Natural killer cell (primary cell): ENCODE results near the gene UBR2. TPM values are rescaled to one million over a fixed set of nuclear protein-coding genes. Genes with fewer than 3 reads are reported as not detected.

ENCODE experiments used
- ATAC-seq, 3 donors: fragments of 150-1000 bp in 2 of 3; fragments of 200-7000 bp in 1 of 3; cut with Tn5 transposase; 1 replicate in 1 of 3; 2 replicates in 2 of 3; pipeline ENCODE4 v1.10.0; 2021; ENCODE audit warnings: mild to moderate bottlenecking in 2 of 3, moderate library complexity in 2 of 3
- DNase-seq, 2 donors: peaks; one replicate each; pipeline versions ENCODE4 v3.0.0 to v3.0.0-alpha.2; 2013 to 2021; ENCODE audit warnings: mixed read lengths in 1 of 2
- H3K27ac ChIP-seq: one replicate; pipeline ENCODE4 v1.5.1; 2013; ENCODE audit warnings: mild to moderate bottlenecking, low read length
- H3K27me3 ChIP-seq: one replicate; pipeline ENCODE4 v1.6.1; 2013; ENCODE audit warnings: low read length; ENCODE audit not compliant: control insufficient read depth, insufficient read depth
- H3K36me3 ChIP-seq: one replicate; pipeline ENCODE4 v1.6.1; 2013; ENCODE audit warnings: low read length; ENCODE audit not compliant: control insufficient read depth, insufficient read depth
- H3K4me1 ChIP-seq: one replicate; pipeline ENCODE4 v1.6.1; 2013; ENCODE audit warnings: low read length; ENCODE audit not compliant: control insufficient read depth, insufficient read depth
- H3K4me3 ChIP-seq: one replicate; pipeline ENCODE4 v1.5.1; 2013; ENCODE audit warnings: low read length
- H3K9me3 ChIP-seq: one replicate; pipeline ENCODE4 v1.6.1; 2013; ENCODE audit warnings: low read length; ENCODE audit not compliant: control insufficient read depth, insufficient read depth
- H3K27ac Mint-ChIP-seq, 2 donors: one replicate each; pipeline ENCODE4 v1.8.0; 2022; ENCODE audit warnings: mild to moderate bottlenecking in 2 of 2, mixed read lengths in 2 of 2, moderate library complexity in 1 of 2
- H3K27me3 Mint-ChIP-seq, 2 donors: one replicate each; pipeline ENCODE4 v1.8.0; 2022; ENCODE audit warnings: low read depth in 2 of 2, mixed read lengths in 2 of 2
- H3K36me3 Mint-ChIP-seq: one replicate; pipeline ENCODE4 v1.8.0; 2022; ENCODE audit warnings: mixed read lengths
- H3K4me1 Mint-ChIP-seq, 2 donors: one replicate each; pipeline ENCODE4 v1.8.0; 2022; ENCODE audit warnings: mixed read lengths in 2 of 2
- H3K4me3 Mint-ChIP-seq: one replicate; pipeline ENCODE4 v1.8.0; 2022; ENCODE audit warnings: mild to moderate bottlenecking, moderate library complexity, mixed read lengths
- H3K9me3 Mint-ChIP-seq, 2 donors: one replicate each; pipeline ENCODE4 v1.8.0; 2022; ENCODE audit warnings: mixed read lengths in 2 of 2
- WGBS: methylation state at CpG from one replicate; pipeline ENCODE4 v1.1.7; 2013; ENCODE audit warnings: missing lambda C conversion rate; ENCODE audit not compliant: insufficient coverage; 5-methylcytosine and 5-hydroxymethylcytosine counted together
- intact Hi-C: fragments of 100-400 bp; cut with micrococcal nuclease; formaldehyde crosslinking; loops from one replicate; pipeline ENCODE4 v1.14.2; 2022
- total RNA-seq, 4 donors: library from RNA; stranded (reverse); fragments of 120-200 nt in 1 of 4; gene quantifications; one replicate each; pipeline versions ENCODE4 v1.2.3 to v1.2.4, GENCODE V29; 2013 to 2022
- TF ChIP-seq, protein P1 (sequence below): fragments of 200-600 bp; IDR thresholded peaks from one replicate; pipeline ENCODE4 v1.8.0; 2022; ENCODE audit warnings: antibody characterized with exemption

Gene UBR2
- 10 to 100 TPM; 44.9 to 57.3 (median 53.2) TPM for total RNA-seq
- total RNA-seq (2013): 62.7 TPM

- intact Hi-C loops: no loop called here
- H3K9me3 ChIP-seq: no peaks in the 10 kb centered on the region
- H3K4me3 ChIP-seq: peak within 1 kb of the TSS; percentile 85
- H3K4me3 Mint-ChIP-seq: peak within 1 kb of the TSS; percentile 91
- no peaks in the 10 kb centered on the region for H3K36me3 Mint-ChIP-seq
- peaks cover 33 to 35% of the 10 kb centered on the region in 2 donors for H3K4me1 Mint-ChIP-seq
- DNase-seq (peak; percentile 61 to 97), ATAC-seq (peak; percentile 86 to 96 (median 94))
- peaks cover 2% of the 10 kb centered on the region for H3K36me3 ChIP-seq
- peaks cover 0 to 3% of the 10 kb centered on the region in 2 donors for H3K27me3 Mint-ChIP-seq
- H3K27me3 ChIP-seq: no peaks in the 10 kb centered on the region
- H3K27ac ChIP-seq: peak within 1 kb of the TSS; percentile 91
- WGBS: 0% methylated on average over 50 of the region's 50 CpGs
- H3K9me3 Mint-ChIP-seq: no peaks in the 10 kb centered on the region
- peaks cover 8% of the 10 kb centered on the region for H3K4me1 ChIP-seq
- TF ChIP-seq, protein P1, sequence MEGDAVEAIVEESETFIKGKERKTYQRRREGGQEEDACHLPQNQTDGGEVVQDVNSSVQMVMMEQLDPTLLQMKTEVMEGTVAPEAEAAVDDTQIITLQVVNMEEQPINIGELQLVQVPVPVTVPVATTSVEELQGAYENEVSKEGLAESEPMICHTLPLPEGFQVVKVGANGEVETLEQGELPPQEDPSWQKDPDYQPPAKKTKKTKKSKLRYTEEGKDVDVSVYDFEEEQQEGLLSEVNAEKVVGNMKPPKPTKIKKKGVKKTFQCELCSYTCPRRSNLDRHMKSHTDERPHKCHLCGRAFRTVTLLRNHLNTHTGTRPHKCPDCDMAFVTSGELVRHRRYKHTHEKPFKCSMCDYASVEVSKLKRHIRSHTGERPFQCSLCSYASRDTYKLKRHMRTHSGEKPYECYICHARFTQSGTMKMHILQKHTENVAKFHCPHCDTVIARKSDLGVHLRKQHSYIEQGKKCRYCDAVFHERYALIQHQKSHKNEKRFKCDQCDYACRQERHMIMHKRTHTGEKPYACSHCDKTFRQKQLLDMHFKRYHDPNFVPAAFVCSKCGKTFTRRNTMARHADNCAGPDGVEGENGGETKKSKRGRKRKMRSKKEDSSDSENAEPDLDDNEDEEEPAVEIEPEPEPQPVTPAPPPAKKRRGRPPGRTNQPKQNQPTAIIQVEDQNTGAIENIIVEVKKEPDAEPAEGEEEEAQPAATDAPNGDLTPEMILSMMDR: no peak
- H3K27ac Mint-ChIP-seq: peak within 1 kb of the TSS; percentile 87 to 93
Measured at GRCh38 chr6:42563697-42564505, at the start of gene UBR2. UBR2 (plus strand) TSS chr6:42564029; CDS start chr6:42564320, 291 bp downstream.

- DNase-seq: no peak
- H3K27ac Mint-ChIP-seq: no peak overlapping the region
Measured at GRCh38 chr6:42514745-42515144, 49.1 kb upstream of the UBR2 start.

GRCh38 chr6:42519779-42520178, 44.0 kb upstream of the UBR2 start:
- H3K36me3 ChIP-seq: no peaks in the 10 kb centered on the region
- no peaks in the 10 kb centered on the region for H3K27me3 ChIP-seq
- H3K4me3 ChIP-seq: no peak overlapping the region
- H3K4me1 ChIP-seq: no peaks in the 10 kb centered on the region
- Mint-ChIP-seq H3K27me3 (peaks cover 0 to 2% of the 10 kb centered on the region in 2 donors), H3K36me3 (no peaks in the 10 kb centered on the region), H3K4me1 (no peaks in the 10 kb centered on the region), H3K9me3 (no peaks in the 10 kb centered on the region), H3K4me3 (no peak overlapping the region), H3K27ac (no peak overlapping the region)
- intact Hi-C loops: no loop called here
- 100% methylated on average over 2 of the region's 2 CpGs for WGBS
- H3K27ac ChIP-seq: no peak overlapping the region
- no peak for DNase-seq
- no peak for ATAC-seq
- TF ChIP-seq, protein P1: no peak
- no peaks in the 10 kb centered on the region for H3K9me3 ChIP-seq

More at GRCh38 chr6:42514745-42515144, 49.1 kb upstream of the UBR2 start:
- intact Hi-C loops: no loop called here
- H3K27me3 ChIP-seq: no peaks in the 10 kb centered on the region
- Mint-ChIP-seq H3K4me3 (no peak overlapping the region), H3K27me3 (peaks cover 0 to 6% of the 10 kb centered on the region in 2 donors), H3K9me3 (no peaks in the 10 kb centered on the region), H3K4me1 (no peaks in the 10 kb centered on the region), H3K36me3 (no peaks in the 10 kb centered on the region)
- H3K27ac ChIP-seq: no peak overlapping the region
- TF ChIP-seq, protein P1: no peak
- no peaks in the 10 kb centered on the region for H3K4me1 ChIP-seq
- ATAC-seq: no peak
- no peaks in the 10 kb centered on the region for H3K9me3 ChIP-seq
- H3K36me3 ChIP-seq: no peaks in the 10 kb centered on the region
- H3K4me3 ChIP-seq: no peak overlapping the region
- WGBS: 88% methylated on average over 1 of the region's 1 CpG
